Adrenal gland (tissue), 5 donors: ENCODE measurements around the gene BPIFB2.

Source experiments
- CTCF ChIP-seq, 6 experiments: fragments of 450-650 bp in 4 of 6; fragments of 200-600 bp in 2 of 6; sonication (generic) in 1 of 6; IDR thresholded peaks; 1 replicate in 5 of 6; 2 replicates in 1 of 6; pipeline versions ENCODE4 v1.5.1 to v1.8.0; 2016 to 2021; ENCODE audit warnings: antibody characterized with exemption in 6 of 6, mild to moderate bottlenecking in 2 of 6, moderate library complexity in 1 of 6
- POLR2A ChIP-seq, 2 donors: fragments of 450-650 bp; IDR thresholded peaks; one replicate each; pipeline ENCODE4 v1.6.1; 2017; ENCODE audit warnings: antibody characterized with exemption in 2 of 2, mild to moderate bottlenecking in 2 of 2, moderate library complexity in 1 of 2
- donor health status: DM: no; HTN: no; CAD: no.

- TF ChIP-seq CTCF (IDR thresholded peaks at IDR 0.05) = no peak
- TF ChIP-seq POLR2A (IDR thresholded peaks at IDR 0.05) = no peak
These were observed 65.3 kb downstream of the BPIFB2 start for GRCh38 chr20:33072813-33073212.
